ENCODE measurements around the gene SBF2.

Gene SBF2

DNA sequence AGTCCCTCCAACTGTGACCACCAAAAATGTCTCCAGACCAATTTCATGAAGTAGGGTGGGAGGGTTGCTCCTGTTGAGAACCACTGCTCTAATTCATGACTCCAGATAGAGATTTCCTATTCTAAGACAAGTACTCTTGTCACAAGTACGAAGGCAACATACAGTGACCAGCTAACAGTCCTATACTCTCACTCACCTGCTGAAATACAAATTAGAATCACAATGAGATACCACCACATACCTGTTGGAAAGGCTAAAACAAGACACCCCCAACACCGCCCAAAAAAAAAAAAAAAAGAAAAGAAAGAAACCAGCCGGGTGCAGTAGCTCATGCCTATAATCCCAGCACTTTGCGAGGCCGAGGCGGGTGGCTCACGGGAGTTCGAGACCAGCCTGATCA, 319.6 kb downstream of the SBF2 start:
- H3K9ac ChIP-seq (ENCODE audit: low read length) = no peak overlapping the region
- H3K79me2 ChIP-seq (ENCODE audit: insufficient read depth, low read length) = no peaks in the 10 kb centered on the region
- TF ChIP-seq EZH2phosphoT487 (conservative IDR thresholded peaks at IDR 0.05; ENCODE audit: low read length) = no peak
- TF ChIP-seq, protein P1, sequence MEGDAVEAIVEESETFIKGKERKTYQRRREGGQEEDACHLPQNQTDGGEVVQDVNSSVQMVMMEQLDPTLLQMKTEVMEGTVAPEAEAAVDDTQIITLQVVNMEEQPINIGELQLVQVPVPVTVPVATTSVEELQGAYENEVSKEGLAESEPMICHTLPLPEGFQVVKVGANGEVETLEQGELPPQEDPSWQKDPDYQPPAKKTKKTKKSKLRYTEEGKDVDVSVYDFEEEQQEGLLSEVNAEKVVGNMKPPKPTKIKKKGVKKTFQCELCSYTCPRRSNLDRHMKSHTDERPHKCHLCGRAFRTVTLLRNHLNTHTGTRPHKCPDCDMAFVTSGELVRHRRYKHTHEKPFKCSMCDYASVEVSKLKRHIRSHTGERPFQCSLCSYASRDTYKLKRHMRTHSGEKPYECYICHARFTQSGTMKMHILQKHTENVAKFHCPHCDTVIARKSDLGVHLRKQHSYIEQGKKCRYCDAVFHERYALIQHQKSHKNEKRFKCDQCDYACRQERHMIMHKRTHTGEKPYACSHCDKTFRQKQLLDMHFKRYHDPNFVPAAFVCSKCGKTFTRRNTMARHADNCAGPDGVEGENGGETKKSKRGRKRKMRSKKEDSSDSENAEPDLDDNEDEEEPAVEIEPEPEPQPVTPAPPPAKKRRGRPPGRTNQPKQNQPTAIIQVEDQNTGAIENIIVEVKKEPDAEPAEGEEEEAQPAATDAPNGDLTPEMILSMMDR (IDR thresholded peaks at IDR 0.05; ENCODE audit: insufficient read depth, low read length, poor library complexity, severe bottlenecking) = no peak
- H2AFZ ChIP-seq (ENCODE audit: low read depth, low read length, severe bottlenecking) = no peak overlapping the region
- no peaks in the 10 kb centered on the region for H3K9me3 ChIP-seq (ENCODE audit: insufficient read depth, low read length)
- no peak overlapping the region for H3K27ac ChIP-seq (ENCODE audit: low read depth, low read length)
- no peaks in the 10 kb centered on the region for H3K36me3 ChIP-seq (ENCODE audit: low read length)
- H4K20me1 ChIP-seq (ENCODE audit: low read depth, low read length) = no peaks in the 10 kb centered on the region
- H3K9me2 ChIP-seq (replicated peaks; ENCODE audit: insufficient read depth, low read length) = no peaks in the 10 kb centered on the region
- no peaks in the 10 kb centered on the region for H3F3A ChIP-seq (ENCODE audit: insufficient read depth)
- H3K27me3 ChIP-seq (ENCODE audit: low read length) = no peaks in the 10 kb centered on the region
- H3K4me3 ChIP-seq (ENCODE audit: insufficient read depth, low read length, poor library complexity, severe bottlenecking) = no peak overlapping the region
- no peak overlapping the region for H3K4me2 ChIP-seq (ENCODE audit: low read depth, low read length, poor library complexity, severe bottlenecking)

DNA sequence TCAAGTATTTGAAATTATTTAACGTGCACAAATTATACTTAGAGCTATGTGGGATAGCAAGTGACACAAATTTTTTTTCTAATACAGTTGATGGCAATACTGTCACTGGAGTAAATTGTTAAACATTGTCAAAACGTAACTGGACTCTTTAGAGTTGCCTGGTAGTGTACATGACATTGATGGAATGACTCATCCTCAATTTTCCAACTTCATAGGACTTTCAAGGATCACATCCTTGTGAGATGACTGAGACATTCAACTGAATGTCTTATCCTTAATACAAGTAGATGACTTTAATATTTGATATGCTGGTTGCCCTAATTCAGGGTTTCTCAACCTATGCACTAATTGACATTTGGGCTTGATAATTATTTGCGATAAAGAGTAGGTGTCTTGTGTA, 320.1 kb downstream of the SBF2 start:
- Histone ChIP-seq H3K27ac (ENCODE audit: low read depth, low read length) (no peak overlapping the region), H3K4me2 (ENCODE audit: low read depth, low read length, poor library complexity, severe bottlenecking) (no peak overlapping the region), H3K79me2 (ENCODE audit: insufficient read depth, low read length) (no peaks in the 10 kb centered on the region), H3K27me3 (ENCODE audit: low read length) (no peaks in the 10 kb centered on the region), H2AFZ (ENCODE audit: low read depth, low read length, severe bottlenecking) (no peak overlapping the region), H3F3A (ENCODE audit: insufficient read depth) (no peaks in the 10 kb centered on the region), H3K36me3 (ENCODE audit: low read length) (no peaks in the 10 kb centered on the region), H3K9ac (ENCODE audit: low read length) (no peak overlapping the region), H3K9me2 (replicated peaks; ENCODE audit: insufficient read depth, low read length) (no peaks in the 10 kb centered on the region), H3K9me3 (ENCODE audit: insufficient read depth, low read length) (no peaks in the 10 kb centered on the region), H4K20me1 (ENCODE audit: low read depth, low read length) (no peaks in the 10 kb centered on the region), H3K4me3 (ENCODE audit: insufficient read depth, low read length, poor library complexity, severe bottlenecking) (no peak overlapping the region)
- TF ChIP-seq, protein P1 (IDR thresholded peaks at IDR 0.05; ENCODE audit: insufficient read depth, low read length, poor library complexity, severe bottlenecking) = no peak
- no peak for TF ChIP-seq EZH2phosphoT487 (conservative IDR thresholded peaks at IDR 0.05; ENCODE audit: low read length)

DNA sequence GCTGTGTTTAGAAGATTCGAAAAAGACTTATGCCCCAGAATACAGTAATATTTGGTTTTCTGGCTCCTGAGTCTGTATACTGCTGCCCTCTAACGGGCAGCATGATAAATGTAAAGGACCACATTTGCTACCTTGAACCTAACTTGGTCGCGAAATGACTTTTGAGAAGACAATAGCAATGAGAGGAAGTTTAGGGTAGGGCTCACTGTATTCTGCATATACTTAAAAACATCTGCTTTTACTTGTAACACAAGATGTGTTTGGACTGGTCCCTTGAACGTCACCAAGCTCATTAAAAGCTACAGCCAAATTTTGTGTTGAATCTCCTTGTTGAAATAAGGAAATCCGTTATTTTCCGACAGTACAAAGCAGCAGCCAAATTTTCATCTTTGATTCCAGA, 321.0 kb downstream of the SBF2 start:
- no peak overlapping the region for H3K27ac ChIP-seq (ENCODE audit: low read depth, low read length)
- no peak for TF ChIP-seq EZH2phosphoT487 (conservative IDR thresholded peaks at IDR 0.05; ENCODE audit: low read length)
- TF ChIP-seq, protein P1 (IDR thresholded peaks at IDR 0.05; ENCODE audit: insufficient read depth, low read length, poor library complexity, severe bottlenecking) = peak; percentile 93
- H3F3A ChIP-seq (ENCODE audit: insufficient read depth) = no peaks in the 10 kb centered on the region
- H3K36me3 ChIP-seq (ENCODE audit: low read length) = no peaks in the 10 kb centered on the region
- no peaks in the 10 kb centered on the region for H3K9me3 ChIP-seq (ENCODE audit: insufficient read depth, low read length)
- no peaks in the 10 kb centered on the region for H4K20me1 ChIP-seq (ENCODE audit: low read depth, low read length)
- no peak overlapping the region for H3K9ac ChIP-seq (ENCODE audit: low read length)
- H2AFZ ChIP-seq (ENCODE audit: low read depth, low read length, severe bottlenecking) = no peak overlapping the region
- H3K79me2 ChIP-seq (ENCODE audit: insufficient read depth, low read length) = no peaks in the 10 kb centered on the region
- H3K4me2 ChIP-seq (ENCODE audit: low read depth, low read length, poor library complexity, severe bottlenecking) = no peak overlapping the region
- H3K4me3 ChIP-seq (ENCODE audit: insufficient read depth, low read length, poor library complexity, severe bottlenecking) = no peak overlapping the region
- no peaks in the 10 kb centered on the region for H3K27me3 ChIP-seq (ENCODE audit: low read length)
- no peaks in the 10 kb centered on the region for H3K9me2 ChIP-seq (replicated peaks; ENCODE audit: insufficient read depth, low read length)

Measured in SU-DHL-6 (cell line).